ENCODE results near the gene KIF5C.

Gene KIF5C

GRCh38 chr2:148984449-148984848, 109.4 kb downstream of the KIF5C start:
- H3K4me3 ChIP-seq (replicated peaks in 1 of 2; ENCODE audit: low read depth in 2 of 2, low read length in 2 of 2): no peak overlapping the region
- TF ChIP-seq, protein P1, sequence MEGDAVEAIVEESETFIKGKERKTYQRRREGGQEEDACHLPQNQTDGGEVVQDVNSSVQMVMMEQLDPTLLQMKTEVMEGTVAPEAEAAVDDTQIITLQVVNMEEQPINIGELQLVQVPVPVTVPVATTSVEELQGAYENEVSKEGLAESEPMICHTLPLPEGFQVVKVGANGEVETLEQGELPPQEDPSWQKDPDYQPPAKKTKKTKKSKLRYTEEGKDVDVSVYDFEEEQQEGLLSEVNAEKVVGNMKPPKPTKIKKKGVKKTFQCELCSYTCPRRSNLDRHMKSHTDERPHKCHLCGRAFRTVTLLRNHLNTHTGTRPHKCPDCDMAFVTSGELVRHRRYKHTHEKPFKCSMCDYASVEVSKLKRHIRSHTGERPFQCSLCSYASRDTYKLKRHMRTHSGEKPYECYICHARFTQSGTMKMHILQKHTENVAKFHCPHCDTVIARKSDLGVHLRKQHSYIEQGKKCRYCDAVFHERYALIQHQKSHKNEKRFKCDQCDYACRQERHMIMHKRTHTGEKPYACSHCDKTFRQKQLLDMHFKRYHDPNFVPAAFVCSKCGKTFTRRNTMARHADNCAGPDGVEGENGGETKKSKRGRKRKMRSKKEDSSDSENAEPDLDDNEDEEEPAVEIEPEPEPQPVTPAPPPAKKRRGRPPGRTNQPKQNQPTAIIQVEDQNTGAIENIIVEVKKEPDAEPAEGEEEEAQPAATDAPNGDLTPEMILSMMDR (IDR thresholded peaks at IDR 0.05; ENCODE audit: low read depth, low read length): no peak

GRCh38 chr2:148987286-148987685, 112.3 kb downstream of the KIF5C start:
- H3K4me3 ChIP-seq (replicated peaks in 1 of 2; ENCODE audit: low read depth in 2 of 2, low read length in 2 of 2): no peak overlapping the region
- TF ChIP-seq, protein P1 (IDR thresholded peaks at IDR 0.05; ENCODE audit: low read depth, low read length): no peak
- DNase-seq (ENCODE audit: low read depth in 2 of 2): no peak

More at GRCh38 chr2:148984449-148984848, 109.4 kb downstream of the KIF5C start:
- DNase-seq (ENCODE audit: low read depth in 2 of 2): no peak

DNA sequence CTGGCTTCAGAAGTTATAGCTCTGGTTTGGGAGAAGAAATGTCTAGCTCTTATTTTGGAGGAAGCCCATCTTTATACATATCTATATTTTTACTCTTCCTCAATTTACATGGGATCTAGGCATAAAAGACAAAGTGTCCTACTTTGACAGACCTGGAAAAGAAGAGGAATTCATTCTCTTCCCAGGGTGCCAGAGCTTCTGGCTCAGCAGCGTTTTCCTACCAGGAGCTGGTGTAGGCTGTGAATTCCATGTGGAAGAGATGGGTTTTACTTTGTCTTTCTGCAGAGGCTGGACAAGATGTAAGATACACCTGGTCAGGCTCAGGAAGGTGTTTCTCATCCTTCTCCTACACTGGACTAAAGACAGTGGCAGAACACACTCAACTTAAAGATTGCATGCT, 113.3 kb downstream of the KIF5C start:
- TF ChIP-seq, protein P1 (IDR thresholded peaks at IDR 0.05; ENCODE audit: low read depth, low read length): no peak
- no peak for DNase-seq (ENCODE audit: low read depth in 2 of 2)
- no peak overlapping the region for H3K4me3 ChIP-seq (replicated peaks in 1 of 2; ENCODE audit: low read depth in 2 of 2, low read length in 2 of 2)

DNA sequence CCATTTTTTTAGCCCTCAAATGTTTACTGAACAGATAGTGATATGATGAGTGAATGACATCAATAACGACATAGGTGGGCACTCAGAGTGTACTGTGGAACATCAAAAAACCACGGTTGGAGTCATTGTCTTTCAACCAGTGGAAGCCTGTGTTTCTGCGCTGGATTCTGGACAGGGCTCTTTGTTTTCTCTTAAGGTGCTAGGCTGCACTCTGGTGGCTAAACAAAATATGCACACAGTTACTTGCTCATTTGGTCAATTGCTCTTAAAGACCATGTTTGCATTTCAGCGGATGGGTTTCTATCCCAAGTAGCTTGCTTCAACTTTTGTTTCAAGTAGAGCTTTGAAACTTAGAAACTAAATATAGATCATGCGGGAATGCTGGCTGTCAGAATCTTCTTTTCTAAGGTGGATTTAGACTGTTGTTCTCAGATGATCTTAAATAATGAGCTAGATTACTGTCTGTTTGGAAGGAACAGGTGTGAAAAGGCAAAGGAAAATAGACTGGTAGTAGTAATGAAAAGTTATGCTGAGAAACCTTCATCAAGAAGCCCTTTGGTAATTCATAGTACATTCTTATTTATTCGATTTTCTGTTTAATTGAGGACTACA, 115.0 kb downstream of the KIF5C start:
- H3K4me3 ChIP-seq (replicated peaks in 1 of 2; ENCODE audit: low read depth in 2 of 2, low read length in 2 of 2): no peak overlapping the region
- TF ChIP-seq, protein P1 (IDR thresholded peaks at IDR 0.05; ENCODE audit: low read depth, low read length): peak; percentile 67
- peak; percentile 91 for DNase-seq (ENCODE audit: low read depth in 2 of 2)

- H3K4me3 ChIP-seq (replicated peaks in 1 of 2; ENCODE audit: low read depth in 2 of 2, low read length in 2 of 2): no peak overlapping the region
- TF ChIP-seq, protein P1 (IDR thresholded peaks at IDR 0.05; ENCODE audit: low read depth, low read length): no peak
- DNase-seq (ENCODE audit: low read depth in 2 of 2): no peak
Observed at GRCh38 chr2:148990968-148991367, 115.9 kb downstream of the KIF5C start.

DNA sequence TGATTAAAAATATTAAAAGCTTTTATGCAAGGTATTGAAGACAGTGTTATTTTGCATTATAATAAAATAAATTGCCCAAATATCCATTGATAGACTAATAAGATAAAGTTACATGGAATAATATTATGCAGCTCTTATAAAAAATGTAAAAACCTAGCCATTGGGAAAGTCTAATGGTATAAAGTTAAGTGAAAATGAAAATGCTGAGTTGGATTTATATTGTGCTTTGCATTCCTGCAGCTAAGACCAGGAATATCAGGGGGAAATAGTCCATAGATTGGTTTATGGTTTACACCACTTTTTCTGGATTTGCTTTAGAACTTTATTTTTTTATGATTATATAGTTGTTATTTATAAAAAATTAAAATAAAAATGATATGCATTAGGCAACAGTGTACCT, 117.4 kb downstream of the KIF5C start:
- no peak for DNase-seq (ENCODE audit: low read depth in 2 of 2)
- H3K4me3 ChIP-seq (replicated peaks in 1 of 2; ENCODE audit: low read depth in 2 of 2, low read length in 2 of 2): no peak overlapping the region
- TF ChIP-seq, protein P1 (IDR thresholded peaks at IDR 0.05; ENCODE audit: low read depth, low read length): no peak

- no peak for DNase-seq (ENCODE audit: low read depth in 2 of 2)
- TF ChIP-seq, protein P1 (IDR thresholded peaks at IDR 0.05; ENCODE audit: low read depth, low read length): no peak
- H3K4me3 ChIP-seq (replicated peaks in 1 of 2; ENCODE audit: low read depth in 2 of 2, low read length in 2 of 2): no peak overlapping the region
Observed at GRCh38 chr2:148993351-148993750, 118.3 kb downstream of the KIF5C start.

Measured in cardiac fibroblast (primary cell).